DOHH2 (cell line): ENCODE data around the gene ZFP92.

Source experiments
- CTCF ChIP-seq: fragments of 200-600 bp; sonication (generic); IDR thresholded peaks from one replicate; pipeline ENCODE4 v1.5.1; 2014; ENCODE audit warnings: antibody characterized with exemption, mild to moderate bottlenecking, low read depth, low read length; ENCODE audit not compliant: poor library complexity, severe bottlenecking
- EZH2phosphoT487 ChIP-seq: fragments of 200-600 bp; sonication (generic); IDR thresholded peaks from 2 replicates; pipeline ENCODE4 v1.6.1; 2017; ENCODE audit warnings: borderline replicate concordance, mild to moderate bottlenecking, antibody characterized with exemption, low read length, moderate library complexity, mixed read lengths

DNA sequence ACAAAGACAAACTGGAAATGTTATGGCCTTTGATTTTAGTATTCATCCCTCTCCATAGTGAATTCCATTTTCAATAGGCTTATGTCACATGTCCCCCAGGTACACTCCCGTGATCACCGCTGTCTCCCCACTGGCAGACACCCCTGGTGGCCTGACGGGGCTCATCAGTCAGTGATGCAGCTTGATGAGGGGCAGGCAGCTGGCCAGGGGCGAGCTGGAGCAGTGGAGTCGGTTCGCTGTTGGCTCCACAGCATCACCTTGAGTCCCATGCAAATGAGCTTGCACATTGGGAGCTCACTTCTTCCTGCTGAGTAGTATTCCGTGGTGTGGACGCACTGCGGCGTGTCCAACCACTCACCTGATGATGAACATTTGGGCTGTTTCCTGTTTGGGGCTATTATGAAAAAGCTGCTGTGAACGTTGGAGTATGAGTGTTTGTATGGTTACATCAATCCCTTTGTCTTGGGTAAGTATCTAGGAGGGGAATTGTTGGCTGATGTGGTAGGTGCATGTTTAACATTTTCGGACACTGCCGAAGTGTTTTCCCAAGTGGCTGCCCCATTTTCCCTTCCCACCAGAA is 29.4 kb downstream of the ZFP92 start:
- TF ChIP-seq CTCF = no peak
- TF ChIP-seq EZH2phosphoT487 = no peak
